ENCODE data around the gene USP10. TPM values are rescaled to one million over a fixed set of nuclear protein-coding genes. Genes with fewer than 3 reads are reported as not detected.

The USP10 gene
- total RNA-seq, 1 donor from 2014 or later: 128 TPM

DNA sequence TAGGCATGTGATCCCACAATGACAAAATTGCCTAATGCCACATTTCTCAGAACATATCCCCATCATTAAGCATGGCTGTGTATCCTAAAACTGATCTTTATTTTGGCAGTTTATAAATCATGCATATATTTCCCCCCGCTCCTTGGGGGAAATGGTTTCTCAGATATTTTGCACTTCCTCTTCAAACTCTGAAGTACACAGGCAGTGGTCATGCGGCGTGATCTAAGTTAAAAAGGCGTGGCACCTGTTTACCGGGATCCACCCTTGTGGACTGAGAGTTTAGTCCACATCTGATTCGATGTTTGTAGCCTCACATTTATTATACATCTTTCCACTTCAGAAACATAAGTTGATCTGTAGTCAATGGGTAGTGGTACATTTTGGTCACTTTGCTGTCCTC, 51.4 kb downstream of the USP10 start:
- Mint-ChIP-seq H3K9me3 (no peaks in the 10 kb centered on the region), H3K4me3 (no peak overlapping the region), H3K27ac (no peak overlapping the region), H3K4me1 (peaks cover 27% of the 10 kb centered on the region), H3K27me3 (ENCODE audit: low read depth) (no peaks in the 10 kb centered on the region), H3K36me3 (peaks cover 3% of the 10 kb centered on the region)
- TF ChIP-seq, protein P1, sequence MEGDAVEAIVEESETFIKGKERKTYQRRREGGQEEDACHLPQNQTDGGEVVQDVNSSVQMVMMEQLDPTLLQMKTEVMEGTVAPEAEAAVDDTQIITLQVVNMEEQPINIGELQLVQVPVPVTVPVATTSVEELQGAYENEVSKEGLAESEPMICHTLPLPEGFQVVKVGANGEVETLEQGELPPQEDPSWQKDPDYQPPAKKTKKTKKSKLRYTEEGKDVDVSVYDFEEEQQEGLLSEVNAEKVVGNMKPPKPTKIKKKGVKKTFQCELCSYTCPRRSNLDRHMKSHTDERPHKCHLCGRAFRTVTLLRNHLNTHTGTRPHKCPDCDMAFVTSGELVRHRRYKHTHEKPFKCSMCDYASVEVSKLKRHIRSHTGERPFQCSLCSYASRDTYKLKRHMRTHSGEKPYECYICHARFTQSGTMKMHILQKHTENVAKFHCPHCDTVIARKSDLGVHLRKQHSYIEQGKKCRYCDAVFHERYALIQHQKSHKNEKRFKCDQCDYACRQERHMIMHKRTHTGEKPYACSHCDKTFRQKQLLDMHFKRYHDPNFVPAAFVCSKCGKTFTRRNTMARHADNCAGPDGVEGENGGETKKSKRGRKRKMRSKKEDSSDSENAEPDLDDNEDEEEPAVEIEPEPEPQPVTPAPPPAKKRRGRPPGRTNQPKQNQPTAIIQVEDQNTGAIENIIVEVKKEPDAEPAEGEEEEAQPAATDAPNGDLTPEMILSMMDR (IDR thresholded peaks at IDR 0.05; ENCODE audit: unreplicated experiment): no peak
- no peak for DNase-seq (ENCODE audit: low spot score in 2 of 2, unreplicated experiment in 2 of 2)

DNA sequence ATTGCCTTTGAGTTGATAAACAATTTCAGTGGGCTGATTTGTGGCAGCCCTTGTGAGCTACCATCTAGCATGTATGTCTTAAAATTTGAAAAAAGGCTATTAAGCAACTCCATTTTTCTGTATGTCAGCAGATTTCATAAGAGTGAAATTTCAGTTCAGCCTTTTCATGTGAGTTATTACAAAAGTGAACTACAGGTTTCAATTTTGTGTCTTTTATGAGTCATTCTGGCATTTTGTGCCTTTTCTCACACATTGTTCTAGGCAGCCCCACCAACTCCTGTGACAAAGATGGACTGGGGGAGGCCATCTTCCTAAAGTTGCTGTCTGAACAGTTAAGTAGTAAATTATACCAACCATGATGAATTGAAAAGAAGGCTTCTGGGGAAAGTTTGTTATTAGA, 52.1 kb downstream of the USP10 start:
- H3K4me1 Mint-ChIP-seq: peaks cover 27% of the 10 kb centered on the region

DNA sequence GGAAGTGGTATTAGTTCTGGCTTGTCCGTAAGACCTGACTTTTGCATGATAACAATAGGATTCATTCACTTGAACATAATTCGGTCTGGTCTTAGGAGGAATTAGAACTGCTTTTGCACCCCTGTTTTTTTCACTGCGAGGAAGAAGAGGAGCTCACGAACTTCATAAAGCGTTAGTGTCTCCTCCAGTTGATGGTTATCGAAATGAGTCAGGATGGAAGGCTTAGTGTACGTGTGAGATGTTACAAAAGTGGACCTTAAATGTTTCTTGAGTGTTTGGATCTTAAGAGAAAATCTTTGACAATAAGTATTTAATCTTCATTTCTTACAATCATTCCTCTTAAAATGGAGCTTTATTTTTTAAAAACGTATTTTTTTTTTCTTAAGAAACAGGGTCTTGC, 52.8 kb downstream of the USP10 start:
- Mint-ChIP-seq H3K4me1 (peaks cover 28% of the 10 kb centered on the region), H3K4me3 (no peak overlapping the region), H3K27ac (no peak overlapping the region), H3K27me3 (ENCODE audit: low read depth) (no peaks in the 10 kb centered on the region), H3K36me3 (peaks cover 3% of the 10 kb centered on the region), H3K9me3 (no peaks in the 10 kb centered on the region)
- TF ChIP-seq, protein P1 (IDR thresholded peaks at IDR 0.05; ENCODE audit: unreplicated experiment): no peak
- no peak for DNase-seq (ENCODE audit: low spot score in 2 of 2, unreplicated experiment in 2 of 2)

More for the DNA sequence above, 52.1 kb downstream of the USP10 start:
- no peak overlapping the region for H3K4me3 Mint-ChIP-seq
- DNase-seq (ENCODE audit: low spot score in 2 of 2, unreplicated experiment in 2 of 2): no peak
- TF ChIP-seq, protein P1 (IDR thresholded peaks at IDR 0.05; ENCODE audit: unreplicated experiment): no peak
- no peaks in the 10 kb centered on the region for H3K27me3 Mint-ChIP-seq (ENCODE audit: low read depth)
- H3K36me3 Mint-ChIP-seq: peaks cover 3% of the 10 kb centered on the region
- H3K27ac Mint-ChIP-seq: no peak overlapping the region
- no peaks in the 10 kb centered on the region for H3K9me3 Mint-ChIP-seq

GRCh38 chr16:84753412-84754326, 53.9 kb downstream of the USP10 start:
- Mint-ChIP-seq H3K4me1 (peaks cover 38% of the 10 kb centered on the region), H3K36me3 (peaks cover 3% of the 10 kb centered on the region), H3K9me3 (no peaks in the 10 kb centered on the region), H3K27me3 (ENCODE audit: low read depth) (no peaks in the 10 kb centered on the region), H3K4me3 (no peak overlapping the region), H3K27ac (peak overlapping the region; percentile 87)
- TF ChIP-seq, protein P1 (IDR thresholded peaks at IDR 0.05; ENCODE audit: unreplicated experiment): no peak
- no peak for DNase-seq (ENCODE audit: low spot score in 2 of 2, unreplicated experiment in 2 of 2)

- H3K36me3 Mint-ChIP-seq: peaks cover 3% of the 10 kb centered on the region
- H3K9me3 Mint-ChIP-seq: no peaks in the 10 kb centered on the region
- H3K27ac Mint-ChIP-seq: peak overlapping the region; percentile 87
- peaks cover 44% of the 10 kb centered on the region for H3K4me1 Mint-ChIP-seq
- DNase-seq (ENCODE audit: low spot score in 2 of 2, unreplicated experiment in 2 of 2): peak in 1 of 2 experiments; percentile 67
- no peak overlapping the region for H3K4me3 Mint-ChIP-seq
- H3K27me3 Mint-ChIP-seq (ENCODE audit: low read depth): no peaks in the 10 kb centered on the region
- TF ChIP-seq, protein P1 (IDR thresholded peaks at IDR 0.05; ENCODE audit: unreplicated experiment): peak; percentile 90
Measured at GRCh38 chr16:84754353-84754856, 54.6 kb downstream of the USP10 start.

All from mesothelial cell of epicardium (in vitro differentiated cells).